Measurements from ENCODE around the gene PCSK4. TPM values are rescaled to one million over a fixed set of nuclear protein-coding genes. Genes with fewer than 3 reads are reported as not detected.

PCSK4 gene
- total and polyA plus RNA-seq, 2 of the 13 experiments (the other 11 are each of a cell fraction or from before 2014, with no cell fraction given): 2.0 to 2.7 TPM

GRCh38 chr19:1491849-1492170 is 1.7 kb upstream of the PCSK4 start (continued):
- 0 out of 2 replicates have a peak, but pooled peaks have one; percentile 4 for TF ChIP-seq HMGXB3 (CRISPR knock-in tag; IDR thresholded peaks at IDR 0.05; ENCODE audit: borderline replicate concordance)
- TF ChIP-seq SOX6 (IDR thresholded peaks at IDR 0.05): no peak
- 0 out of 2 replicates have a peak, but pooled peaks have one; percentile 5 for TF ChIP-seq SOX6 (CRISPR knock-in tag; IDR thresholded peaks at IDR 0.05)
- 0 out of 2 replicates have a peak, but pooled peaks have one; percentile 7 for TF ChIP-seq ZNF232 (CRISPR knock-in tag; IDR thresholded peaks at IDR 0.05; ENCODE audit: borderline replicate concordance)

GRCh38 chr19:1491114-1491848 is 1.1 kb upstream of the PCSK4 start, which contains the start of gene REEP6:
Gene REEP6 (plus strand): TSS chr19:1491181. CDS start chr19:1491270, 89 bp downstream.
- ATAC-seq: peak; percentile 3; the same call in 2 of the 3 replicates
- Histone ChIP-seq H3K4me1 (ENCODE audit: insufficient read depth, low read length) (peaks cover 46% of the 10 kb centered on the region), H3K9ac (ENCODE audit: insufficient read depth, low read depth, low read length) (peak within 1 kb of the TSS; percentile 77), H3K4me3 (replicated peaks in 1 of 3; ENCODE audit: insufficient read depth in 1 of 3, low read depth in 2 of 3, low read length in 3 of 3) (peak within 1 kb of the TSS; percentile 72 to 85 (median 77)), H3K27me3 (ENCODE audit: control insufficient read depth in 1 of 2, insufficient read depth in 2 of 2, low read length in 2 of 2) (no peaks in the 10 kb centered on the region), H3K9me3 (ENCODE audit: low read length) (no peaks in the 10 kb centered on the region), H2AFZ (ENCODE audit: low read length) (peak within 1 kb of the TSS; percentile 79), H4K20me1 (ENCODE audit: insufficient read depth, low read length) (no peaks in the 10 kb centered on the region), H3K4me2 (ENCODE audit: low read depth, low read length) (peak within 1 kb of the TSS; percentile 94), H3K36me3 (replicated peaks in 1 of 2; ENCODE audit: control insufficient read depth in 1 of 2, insufficient read depth in 2 of 2, low read length in 2 of 2) (no peaks in the 10 kb centered on the region), H3K79me2 (ENCODE audit: insufficient read depth, low read length) (peaks cover 6% of the 10 kb centered on the region), H3K27ac (ENCODE audit: extremely low read length, insufficient read depth, low read length) (peak within 1 kb of the TSS; percentile 68)
- no peak for DNase-seq (ENCODE audit: low spot score)
- ChIA-PET POLR2A (interaction anchor here (0.6 to 3.6 kb wide), 13 partner anchors 10 to 222 kb away, joined by 3 to 34 read pairs (median 4); partner anchors contain the start of gene CIRBP), CTCF (ENCODE audit: low intra/inter-chr PET ratio, low total read pairs) (no interaction called here)
- in situ Hi-C loops (cut with HindIII; ENCODE audit: extremely low pct_ligation_motif_present, low pct_unique_long_range_greater_than_20kb): no loop called here
- no peak for FAIRE-seq
- BruUV-seq (replicated peaks): TSS peak; percentile 63
- intact Hi-C loops (cut with micrococcal nuclease; ENCODE audit: unreplicated experiment): no loop called here
- WGBS (ENCODE audit: low lambda C conversion rate): under 1% methylated on average over 24 of the region's 73 CpGs
- TF ChIP-seq HDAC2 (CRISPR knock-in tag; IDR thresholded peaks at IDR 0.05): no peak
- TF ChIP-seq SNRNP70 (IDR thresholded peaks at IDR 0.05; ENCODE audit: low read depth, low read length): no peak
- no peak for TF ChIP-seq GMEB2 (CRISPR knock-in tag; IDR thresholded peaks at IDR 0.05; ENCODE audit: low read depth)
- peak; percentile 50 to 96; a peak in 3 of 4 replicates for TF ChIP-seq POLR2A (IDR thresholded peaks at IDR 0.05; ENCODE audit: insufficient read depth in 1 of 2, low read depth in 2 of 2, low read length in 2 of 2)
- TF ChIP-seq SRY (CRISPR knock-in tag; IDR thresholded peaks at IDR 0.05): peak; percentile 93
- TF ChIP-seq MTF1 (CRISPR knock-in tag; IDR thresholded peaks at IDR 0.05): 0 out of 2 replicates have a peak, but pooled peaks have one; percentile 37
- TF ChIP-seq ATF4 (CRISPR knock-in tag; IDR thresholded peaks at IDR 0.05): peak in 1 of 2 experiments; percentile 35; a peak in 1 of 4 replicates
- no peak for TF ChIP-seq ELK4 (CRISPR knock-in tag; IDR thresholded peaks at IDR 0.05; ENCODE audit: borderline replicate concordance)
- no peak for TF ChIP-seq ATF1 (CRISPR knock-in tag; IDR thresholded peaks at IDR 0.05)
- TF ChIP-seq FOXO1 (CRISPR knock-in tag; IDR thresholded peaks at IDR 0.05): no peak

Measured in HepG2 (cell line).